GM12878 (cell line): ENCODE measurements around the gene ZNF526. TPM values are rescaled to one million over a fixed set of nuclear protein-coding genes. Genes with fewer than 3 reads are reported as not detected.

Experiments used
- BCLAF1 ChIP-seq: fragments of 450-650 bp; IDR thresholded peaks from 2 replicates; pipeline ENCODE4 v1.6.1; 2017; ENCODE audit warnings: antibody characterized with exemption, mild to moderate bottlenecking, moderate library complexity
- CHD1 ChIP-seq: IDR thresholded peaks from 2 replicates; pipeline ENCODE4 v1.6.1; 2012; ENCODE audit warnings: low read depth, low read length, improper control_type of control experiment
- E2F4 ChIP-seq: IDR thresholded peaks from 2 replicates; pipeline ENCODE4 v1.6.1; 2012; ENCODE audit warnings: low read depth, low read length, improper control_type of control experiment
- ESRRA ChIP-seq: IDR thresholded peaks from 2 replicates; pipeline ENCODE4 v1.6.1; 2012; ENCODE audit warnings: mild to moderate bottlenecking, low read length, improper control_type of control experiment
- GABPA ChIP-seq: IDR thresholded peaks from 2 replicates; pipeline ENCODE4 v1.6.1; 2014; ENCODE audit warnings: antibody characterized with exemption, low read depth, mild to moderate bottlenecking, inconsistent platforms
- SMC3 ChIP-seq: IDR thresholded peaks from 2 replicates; pipeline ENCODE4 v1.6.1; 2011; ENCODE audit warnings: low read length, improper control_type of control experiment, borderline replicate concordance
- ZBTB11 ChIP-seq: fragments of 450-650 bp; formaldehyde crosslinking; IDR thresholded peaks from 2 replicates; pipeline ENCODE4 v1.5.0; 2022; ENCODE audit warnings: mild to moderate bottlenecking, missing genetic modification characterization
- polyA plus RNA-seq, 11 experiments: library from polyadenylated mRNA; depleted of rRNA in 4 of 11; unstranded in 6 of 11; stranded (reverse) in 5 of 11; fragments of >200 nt; fragmentation: Nextera tagmentation in 4 of 11; fragmentation: Illumina TruSeq in 1 of 11; extraction: Ambion mirVana in 4 of 11; extraction: Trizol in 1 of 11; gene quantifications; 1 replicate in 1 of 11; 2 replicates in 10 of 11; pipeline versions ENCODE4 v1.2.1 to v1.2.3, GENCODE V29; 2011 to 2016; ENCODE audit warnings: inconsistent platforms in 2 of 11, missing spikeins in 2 of 11, low read depth in 1 of 11
- total RNA-seq, 4 experiments: library from RNA; depleted of rRNA in 3 of 4; stranded (reverse); fragments of >200 nt in 3 of 4; fragmentation: Illumina TruSeq in 1 of 4; extraction: Trizol in 1 of 4; gene quantifications; 2 replicates each; pipeline versions ENCODE4 v1.2.1 to v1.2.3, GENCODE V29; 2013 to 2021
- TF ChIP-seq, protein P1 (sequence below): fragments of 450-650 bp; IDR thresholded peaks from 2 replicates; pipeline ENCODE4 v1.6.1; 2018; ENCODE audit warnings: borderline replicate concordance, mild to moderate bottlenecking; ENCODE audit not compliant: partially characterized antibody

ZNF526 gene
- total and polyA plus RNA-seq, 10 of the 15 experiments (the other 5 are each of a cell fraction or from before 2014, with no cell fraction given), result 1.8 to 18.3 (median 5.5) TPM

GRCh38 chr19:42217520-42218437, 2.3 kb upstream of the ZNF526 start, which contains the start of gene DEDD2 (continued):
- TF ChIP-seq E2F4 (no peak), BCLAF1 (no peak), ZBTB11 (CRISPR knock-in tag) (no peak), SMC3 (no peak), GABPA (no peak), CHD1 (no peak), ESRRA (no peak)
- TF ChIP-seq, protein P1, sequence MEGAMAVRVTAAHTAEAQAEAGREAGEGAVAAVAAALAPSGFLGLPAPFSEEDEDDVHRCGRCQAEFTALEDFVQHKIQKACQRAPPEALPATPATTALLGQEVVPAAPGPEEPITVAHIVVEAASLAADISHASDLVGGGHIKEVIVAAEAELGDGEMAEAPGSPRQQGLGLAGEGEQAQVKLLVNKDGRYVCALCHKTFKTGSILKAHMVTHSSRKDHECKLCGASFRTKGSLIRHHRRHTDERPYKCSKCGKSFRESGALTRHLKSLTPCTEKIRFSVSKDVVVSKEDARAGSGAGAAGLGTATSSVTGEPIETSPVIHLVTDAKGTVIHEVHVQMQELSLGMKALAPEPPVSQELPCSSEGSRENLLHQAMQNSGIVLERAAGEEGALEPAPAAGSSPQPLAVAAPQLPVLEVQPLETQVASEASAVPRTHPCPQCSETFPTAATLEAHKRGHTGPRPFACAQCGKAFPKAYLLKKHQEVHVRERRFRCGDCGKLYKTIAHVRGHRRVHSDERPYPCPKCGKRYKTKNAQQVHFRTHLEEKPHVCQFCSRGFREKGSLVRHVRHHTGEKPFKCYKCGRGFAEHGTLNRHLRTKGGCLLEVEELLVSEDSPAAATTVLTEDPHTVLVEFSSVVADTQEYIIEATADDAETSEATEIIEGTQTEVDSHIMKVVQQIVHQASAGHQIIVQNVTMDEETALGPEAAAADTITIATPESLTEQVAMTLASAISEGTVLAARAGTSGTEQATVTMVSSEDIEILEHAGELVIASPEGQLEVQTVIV, result no peak
